ENCODE results near the gene ARHGEF17. TPM values are rescaled to one million over a fixed set of nuclear protein-coding genes. Genes with fewer than 3 reads are reported as not detected.

Gene ARHGEF17
- total RNA-seq, 1 experiment from 2014 or later, result 22.3 TPM

- no peaks in the 10 kb centered on the region for H3K27me3 Mint-ChIP-seq (ENCODE audit: unreplicated experiment)
- TF ChIP-seq CTCF (IDR thresholded peaks at IDR 0.05; ENCODE audit: unreplicated experiment), result no peak
- H3K4me1 Mint-ChIP-seq (ENCODE audit: low read depth, unreplicated experiment), result peaks cover 29% of the 10 kb centered on the region
- DNase-seq, result no peak
- H3K27ac Mint-ChIP-seq (ENCODE audit: unreplicated experiment), result no peak overlapping the region
- intact Hi-C loops (cut with micrococcal nuclease; ENCODE audit: unreplicated experiment), result no loop called here
- no peaks in the 10 kb centered on the region for H3K9me3 Mint-ChIP-seq (ENCODE audit: low read depth, unreplicated experiment)
- H3K4me3 Mint-ChIP-seq (ENCODE audit: low read depth, unreplicated experiment), result no peak overlapping the region
- H3K36me3 Mint-ChIP-seq (ENCODE audit: insufficient read depth, unreplicated experiment), result peaks cover 33% of the 10 kb centered on the region
- BruUV-seq (replicated peaks), result no TSS peak
- CTCF ChIA-PET, result no interaction called here
Observed at GRCh38 chr11:73311394-73311869, 3.4 kb downstream of the ARHGEF17 start.

- no peak overlapping the region for H3K4me3 Mint-ChIP-seq (ENCODE audit: low read depth, unreplicated experiment)
- peaks cover 27% of the 10 kb centered on the region for H3K36me3 Mint-ChIP-seq (ENCODE audit: insufficient read depth, unreplicated experiment)
- TF ChIP-seq CTCF (IDR thresholded peaks at IDR 0.05; ENCODE audit: unreplicated experiment), result no peak
- H3K27me3 Mint-ChIP-seq (ENCODE audit: unreplicated experiment), result no peaks in the 10 kb centered on the region
- H3K9me3 Mint-ChIP-seq (ENCODE audit: low read depth, unreplicated experiment), result no peaks in the 10 kb centered on the region
- no peak overlapping the region for H3K27ac Mint-ChIP-seq (ENCODE audit: unreplicated experiment)
- CTCF ChIA-PET, result no interaction called here
- H3K4me1 Mint-ChIP-seq (ENCODE audit: low read depth, unreplicated experiment), result peaks cover 29% of the 10 kb centered on the region
- intact Hi-C loops (cut with micrococcal nuclease; ENCODE audit: unreplicated experiment), result no loop called here
- BruUV-seq (replicated peaks), result no TSS peak
- DNase-seq, result no peak
Observed at GRCh38 chr11:73312036-73312435, 4.0 kb downstream of the ARHGEF17 start.

DNA sequence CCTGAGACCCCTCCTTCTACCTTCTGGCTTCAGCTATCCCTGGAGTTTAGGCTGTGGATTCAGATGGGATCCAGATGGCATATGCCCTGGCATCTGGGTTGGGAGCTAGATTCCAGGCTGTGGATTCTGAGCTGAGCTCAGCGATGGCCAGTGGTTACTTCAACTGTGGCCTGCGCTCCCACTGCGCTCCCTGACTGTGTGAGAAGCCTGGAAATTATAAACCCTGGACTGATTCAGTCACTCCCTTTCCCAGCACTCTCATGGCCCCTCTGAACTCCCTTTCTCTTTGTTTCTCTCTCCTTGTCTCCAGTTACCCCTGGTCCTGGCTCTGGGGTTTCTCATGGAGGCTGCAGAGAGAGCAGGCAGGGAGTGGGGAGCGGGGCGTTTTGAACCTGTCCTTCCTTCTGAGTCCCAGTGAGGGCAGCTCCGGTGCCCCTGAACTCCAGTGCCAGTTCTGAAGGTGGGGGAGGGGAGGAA, 4.8 kb downstream of the ARHGEF17 start:
- Mint-ChIP-seq H3K4me1 (ENCODE audit: low read depth, unreplicated experiment) (peaks cover 29% of the 10 kb centered on the region), H3K27me3 (ENCODE audit: unreplicated experiment) (no peaks in the 10 kb centered on the region), H3K36me3 (ENCODE audit: insufficient read depth, unreplicated experiment) (peaks cover 18% of the 10 kb centered on the region), H3K9me3 (ENCODE audit: low read depth, unreplicated experiment) (no peaks in the 10 kb centered on the region), H3K27ac (ENCODE audit: unreplicated experiment) (no peak overlapping the region), H3K4me3 (ENCODE audit: low read depth, unreplicated experiment) (no peak overlapping the region)
- no peak for TF ChIP-seq CTCF (IDR thresholded peaks at IDR 0.05; ENCODE audit: unreplicated experiment)
- CTCF ChIA-PET, result interaction anchor here (0.9 kb wide), 1 partner anchor 22 kb away, joined by 3 read pairs; no protein-coding TSS in a partner anchor
- no peak for DNase-seq
- no TSS peak for BruUV-seq (replicated peaks)
- intact Hi-C loops (cut with micrococcal nuclease; ENCODE audit: unreplicated experiment), result no loop called here

DNA sequence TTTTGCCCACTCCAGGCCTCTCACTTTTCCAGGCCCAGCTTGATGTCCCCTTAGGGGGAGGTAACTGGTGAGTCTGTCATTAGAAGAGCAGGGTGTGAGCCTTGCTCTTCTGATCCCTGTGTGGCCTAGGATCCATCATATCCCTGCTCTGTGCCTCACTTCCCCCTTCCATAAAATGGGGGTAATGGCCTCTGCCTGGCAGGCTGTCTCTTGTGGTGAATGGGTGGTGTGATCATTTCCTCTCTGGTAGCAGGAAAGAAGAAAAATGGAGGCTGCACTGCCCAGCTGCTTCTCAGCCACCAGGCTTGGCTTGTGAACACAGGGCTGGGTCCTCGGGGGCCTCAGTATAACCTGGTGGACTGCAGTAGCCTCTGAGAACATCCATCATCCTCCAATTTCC, 5.6 kb downstream of the ARHGEF17 start:
- H3K36me3 Mint-ChIP-seq (ENCODE audit: insufficient read depth, unreplicated experiment), result peaks cover 14% of the 10 kb centered on the region
- H3K4me3 Mint-ChIP-seq (ENCODE audit: low read depth, unreplicated experiment), result no peak overlapping the region
- intact Hi-C loops (cut with micrococcal nuclease; ENCODE audit: unreplicated experiment), result no loop called here
- TF ChIP-seq CTCF (IDR thresholded peaks at IDR 0.05; ENCODE audit: unreplicated experiment), result no peak
- CTCF ChIA-PET, result interaction anchor here (0.6 kb wide), 1 partner anchor 891 kb away, joined by 3 read pairs; no protein-coding TSS in a partner anchor
- no peaks in the 10 kb centered on the region for H3K9me3 Mint-ChIP-seq (ENCODE audit: low read depth, unreplicated experiment)
- no peak overlapping the region for H3K27ac Mint-ChIP-seq (ENCODE audit: unreplicated experiment)
- DNase-seq, result no peak
- no TSS peak for BruUV-seq (replicated peaks)
- no peaks in the 10 kb centered on the region for H3K27me3 Mint-ChIP-seq (ENCODE audit: unreplicated experiment)
- H3K4me1 Mint-ChIP-seq (ENCODE audit: low read depth, unreplicated experiment), result peaks cover 29% of the 10 kb centered on the region

Data from Calu3 (cell line).